ENCODE data around the gene NRP1.

The NRP1 gene

GRCh38 chr10:33211106-33211878, 123.2 kb downstream of the NRP1 start:
- Histone ChIP-seq H3K4me2 (peak overlapping the region; percentile 64), H3K9ac (no peak overlapping the region), H3K27me3 (no peaks in the 10 kb centered on the region), H3K4me3 (no peak overlapping the region), H3K4me1 (peaks cover 34% of the 10 kb centered on the region), H3K27ac (peak overlapping the region; percentile 64), H3K9me3 (peaks cover 12% of the 10 kb centered on the region; the same call in 1 of the 2 replicates), H3K36me3 (0 out of 2 replicates have a peak, but pooled peaks cover 6% of the 10 kb centered on the region), H4K20me1 (no peaks in the 10 kb centered on the region)
- no peak for TF ChIP-seq Cebpa-rat (IDR thresholded peaks at IDR 0.05)

GRCh38 chr10:33209802-33210201, 124.7 kb downstream of the NRP1 start:
- Histone ChIP-seq H3K4me2 (no peak overlapping the region), H3K9ac (no peak overlapping the region), H3K27ac (no peak overlapping the region), H3K4me3 (no peak overlapping the region), H3K36me3 (0 out of 2 replicates have a peak, but pooled peaks cover 6% of the 10 kb centered on the region), H3K9me3 (peaks cover 12% of the 10 kb centered on the region; the same call in 1 of the 2 replicates), H3K4me1 (peaks cover 36% of the 10 kb centered on the region), H4K20me1 (no peaks in the 10 kb centered on the region), H3K27me3 (no peaks in the 10 kb centered on the region)
- no peak for TF ChIP-seq Cebpa-rat (IDR thresholded peaks at IDR 0.05)

- Histone ChIP-seq H3K27me3 (no peaks in the 10 kb centered on the region), H3K36me3 (0 out of 2 replicates have a peak, but pooled peaks cover 4% of the 10 kb centered on the region), H3K27ac (no peak overlapping the region), H3K9me3 (peaks cover 6% of the 10 kb centered on the region; the same call in 1 of the 2 replicates), H3K4me1 (peaks cover 36% of the 10 kb centered on the region), H3K4me3 (no peak overlapping the region), H3K4me2 (peak overlapping the region; percentile 55), H4K20me1 (no peaks in the 10 kb centered on the region), H3K9ac (no peak overlapping the region)
- no peak for TF ChIP-seq Cebpa-rat (IDR thresholded peaks at IDR 0.05)
Observed at GRCh38 chr10:33208166-33208565, 126.3 kb downstream of the NRP1 start.

- H3K27ac ChIP-seq = no peak overlapping the region
- peaks cover 46% of the 10 kb centered on the region for H3K4me1 ChIP-seq
- no peaks in the 10 kb centered on the region for H4K20me1 ChIP-seq
- no peak overlapping the region for H3K4me3 ChIP-seq
- no peak overlapping the region for H3K9ac ChIP-seq
- no peaks in the 10 kb centered on the region for H3K36me3 ChIP-seq
- no peak for TF ChIP-seq Cebpa-rat (IDR thresholded peaks at IDR 0.05)
- H3K9me3 ChIP-seq = no peaks in the 10 kb centered on the region
- H3K4me2 ChIP-seq = no peak overlapping the region
- no peaks in the 10 kb centered on the region for H3K27me3 ChIP-seq
Observed at GRCh38 chr10:33204031-33204430, 130.4 kb downstream of the NRP1 start.

- H3K9me3 ChIP-seq = no peaks in the 10 kb centered on the region
- peaks cover 51% of the 10 kb centered on the region for H3K4me1 ChIP-seq
- H3K27ac ChIP-seq = no peak overlapping the region
- no peaks in the 10 kb centered on the region for H4K20me1 ChIP-seq
- no peak overlapping the region for H3K4me3 ChIP-seq
- H3K4me2 ChIP-seq = peak overlapping the region; percentile 20; the same call in 1 of the 2 replicates
- H3K36me3 ChIP-seq = no peaks in the 10 kb centered on the region
- no peak for TF ChIP-seq Cebpa-rat (IDR thresholded peaks at IDR 0.05)
- no peaks in the 10 kb centered on the region for H3K27me3 ChIP-seq
- no peak overlapping the region for H3K9ac ChIP-seq
Observed at GRCh38 chr10:33201971-33202370, 132.5 kb downstream of the NRP1 start.

- Histone ChIP-seq H4K20me1 (no peaks in the 10 kb centered on the region), H3K4me2 (no peak overlapping the region), H3K9me3 (no peaks in the 10 kb centered on the region), H3K4me1 (peaks cover 51% of the 10 kb centered on the region), H3K9ac (no peak overlapping the region), H3K27ac (no peak overlapping the region), H3K4me3 (no peak overlapping the region), H3K27me3 (no peaks in the 10 kb centered on the region), H3K36me3 (no peaks in the 10 kb centered on the region)
- TF ChIP-seq Cebpa-rat (IDR thresholded peaks at IDR 0.05) = no peak
Observed at GRCh38 chr10:33201056-33201780, 133.2 kb downstream of the NRP1 start.

- H3K27me3 ChIP-seq = no peaks in the 10 kb centered on the region
- peaks cover 63% of the 10 kb centered on the region for H3K4me1 ChIP-seq
- H3K9me3 ChIP-seq = no peaks in the 10 kb centered on the region
- no peak overlapping the region for H3K27ac ChIP-seq
- no peak overlapping the region for H3K4me3 ChIP-seq
- no peaks in the 10 kb centered on the region for H3K36me3 ChIP-seq
- H3K9ac ChIP-seq = no peak overlapping the region
- no peaks in the 10 kb centered on the region for H4K20me1 ChIP-seq
- TF ChIP-seq Cebpa-rat (IDR thresholded peaks at IDR 0.05) = no peak
- peak overlapping the region; percentile 15; the same call in 1 of the 2 replicates for H3K4me2 ChIP-seq
Observed at GRCh38 chr10:33199731-33200232, 134.7 kb downstream of the NRP1 start.

- Histone ChIP-seq H3K27ac (no peak overlapping the region; the same call in 1 of the 2 replicates), H3K27me3 (no peaks in the 10 kb centered on the region), H3K9me3 (no peaks in the 10 kb centered on the region), H3K36me3 (no peaks in the 10 kb centered on the region), H3K4me1 (peaks cover 70% of the 10 kb centered on the region), H4K20me1 (no peaks in the 10 kb centered on the region), H3K4me2 (peak overlapping the region; percentile 90), H3K4me3 (no peak overlapping the region), H3K9ac (no peak overlapping the region)
- no peak for TF ChIP-seq Cebpa-rat (IDR thresholded peaks at IDR 0.05)
Observed at GRCh38 chr10:33198610-33199009, 135.9 kb downstream of the NRP1 start.

GRCh38 chr10:33196710-33197491, 137.6 kb downstream of the NRP1 start:
- Histone ChIP-seq H3K27me3 (no peaks in the 10 kb centered on the region), H3K9ac (peak overlapping the region; percentile 72), H3K27ac (peak overlapping the region; percentile 75), H3K4me1 (peaks cover 78% of the 10 kb centered on the region), H3K4me3 (peak overlapping the region; percentile 61), H3K9me3 (no peaks in the 10 kb centered on the region), H3K36me3 (no peaks in the 10 kb centered on the region), H4K20me1 (no peaks in the 10 kb centered on the region), H3K4me2 (peak overlapping the region; percentile 90)
- TF ChIP-seq Cebpa-rat (IDR thresholded peaks at IDR 0.05) = no peak
